Sigmoid colon (tissue), 7 donors: ENCODE measurements around the gene STRIP2. TPM values are rescaled to one million over a fixed set of nuclear protein-coding genes. Genes with fewer than 3 reads are reported as not detected.

ENCODE experiments used
- DNase-seq: peaks from one replicate; pipeline ENCODE4 v3.0.0-alpha.2; 2019
- H3K27ac ChIP-seq, 4 donors: fragments of 200-600 bp; sonication (generic); one replicate each; pipeline ENCODE4 v1.5.1; 2016 to 2019; ENCODE audit warnings: mild to moderate bottlenecking in 1 of 4
- H3K27me3 ChIP-seq, 3 donors: fragments of 200-600 bp; sonication (generic); one replicate each; pipeline ENCODE4 v1.5.1; 2019; ENCODE audit warnings: mild to moderate bottlenecking in 1 of 3
- H3K36me3 ChIP-seq, 4 donors: fragments of 200-600 bp; sonication (generic); one replicate each; pipeline ENCODE4 v1.5.1; 2016 to 2019
- H3K4me1 ChIP-seq, 4 donors: fragments of 200-600 bp; sonication (generic); one replicate each; pipeline ENCODE4 v1.5.1; 2017 to 2019
- H3K4me3 ChIP-seq, 4 donors: fragments of 200-600 bp; sonication (generic); one replicate each; pipeline ENCODE4 v1.5.1; 2017 to 2019; ENCODE audit warnings: mild to moderate bottlenecking in 2 of 4, moderate library complexity in 1 of 4
- H3K9me3 ChIP-seq, 4 donors: fragments of 200-600 bp in 3 of 4; sonication (generic) in 3 of 4; one replicate each; pipeline versions ENCODE4 v1.5.1 to v1.6.1; 2013 to 2019
- EP300 ChIP-seq, 4 donors: sonication (generic); formaldehyde crosslinking; IDR thresholded peaks; one replicate each; pipeline ENCODE4 v1.6.1; 2017; ENCODE audit warnings: antibody characterized with exemption in 4 of 4
- POLR2A ChIP-seq, 2 donors: fragments of 450-650 bp; IDR thresholded peaks; one replicate each; pipeline ENCODE4 v1.6.1; 2016; ENCODE audit warnings: antibody characterized with exemption in 2 of 2, mild to moderate bottlenecking in 2 of 2, moderate library complexity in 2 of 2
- POLR2AphosphoS5 ChIP-seq, 4 donors: sonication (generic); formaldehyde crosslinking; IDR thresholded peaks; one replicate each; pipeline ENCODE4 v1.6.1; 2017; ENCODE audit warnings: antibody characterized with exemption in 4 of 4
- WGBS, 2 donors: extraction: QIAGEN DNeasy Blood & Tissue Kit; methylation state at CpG; one replicate each; pipeline ENCODE4 v1.1.7; 2013; 5-methylcytosine and 5-hydroxymethylcytosine counted together
- intact Hi-C: fragments of 100-400 bp; cut with DNase I; formaldehyde crosslinking; loops from one replicate; pipeline ENCODE4 v1.15.1; 2023
- polyA plus RNA-seq, 3 donors: library from polyadenylated mRNA; stranded (reverse); fragments of 200-250 nt; gene quantifications; one replicate each; pipeline ENCODE4 v1.2.3, GENCODE V29; 2013
- total RNA-seq, 4 donors: library from RNA; depleted of rRNA; stranded (reverse); fragments of >200 nt; gene quantifications; one replicate each; pipeline ENCODE4 v1.1.0, GENCODE V29; 2016
- TF ChIP-seq, protein P1 (sequence below), 4 experiments: fragments of 450-650 bp in 3 of 4; fragments of 200-600 bp in 1 of 4; IDR thresholded peaks; one replicate each; pipeline ENCODE4 v1.5.1; 2016 to 2019; ENCODE audit warnings: antibody characterized with exemption in 4 of 4, mild to moderate bottlenecking in 3 of 4, moderate library complexity in 2 of 4
- donor health status: healthy with polysubstance abuse.
- donor health status: Bipolar disorder and iron deficiency.
- donor health status: healthy.

The STRIP2 gene
- total and polyA plus RNA-seq, 7 donors, result 0.49 to 4.4 (median 1.0) TPM; not detected in 1

GRCh38 chr7:129466796-129467195 is 32.6 kb downstream of the STRIP2 start:
- intact Hi-C loops, result no loop called here

GRCh38 chr7:129468087-129468486 is 33.9 kb downstream of the STRIP2 start:
- Histone ChIP-seq H3K36me3 (no peaks in the 10 kb centered on the region), H3K27me3 (no peaks in the 10 kb centered on the region), H3K4me3 (no peak overlapping the region), H3K9me3 (no peaks in the 10 kb centered on the region), H3K4me1 (no peaks in the 10 kb centered on the region), H3K27ac (no peak overlapping the region)
- TF ChIP-seq POLR2AphosphoS5 (IDR thresholded peaks at IDR 0.05) (no peak), EP300 (IDR thresholded peaks at IDR 0.05) (no peak), POLR2A (IDR thresholded peaks at IDR 0.05) (no peak)
- TF ChIP-seq, protein P1, sequence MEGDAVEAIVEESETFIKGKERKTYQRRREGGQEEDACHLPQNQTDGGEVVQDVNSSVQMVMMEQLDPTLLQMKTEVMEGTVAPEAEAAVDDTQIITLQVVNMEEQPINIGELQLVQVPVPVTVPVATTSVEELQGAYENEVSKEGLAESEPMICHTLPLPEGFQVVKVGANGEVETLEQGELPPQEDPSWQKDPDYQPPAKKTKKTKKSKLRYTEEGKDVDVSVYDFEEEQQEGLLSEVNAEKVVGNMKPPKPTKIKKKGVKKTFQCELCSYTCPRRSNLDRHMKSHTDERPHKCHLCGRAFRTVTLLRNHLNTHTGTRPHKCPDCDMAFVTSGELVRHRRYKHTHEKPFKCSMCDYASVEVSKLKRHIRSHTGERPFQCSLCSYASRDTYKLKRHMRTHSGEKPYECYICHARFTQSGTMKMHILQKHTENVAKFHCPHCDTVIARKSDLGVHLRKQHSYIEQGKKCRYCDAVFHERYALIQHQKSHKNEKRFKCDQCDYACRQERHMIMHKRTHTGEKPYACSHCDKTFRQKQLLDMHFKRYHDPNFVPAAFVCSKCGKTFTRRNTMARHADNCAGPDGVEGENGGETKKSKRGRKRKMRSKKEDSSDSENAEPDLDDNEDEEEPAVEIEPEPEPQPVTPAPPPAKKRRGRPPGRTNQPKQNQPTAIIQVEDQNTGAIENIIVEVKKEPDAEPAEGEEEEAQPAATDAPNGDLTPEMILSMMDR (IDR thresholded peaks at IDR 0.05), result no peak
- intact Hi-C loops, result no loop called here
- no peak for DNase-seq
- 91 to 97% methylated on average over 1 of the region's 1 CpG for WGBS, 2 donors

More at GRCh38 chr7:129466796-129467195, 32.6 kb downstream of the STRIP2 start:
- H3K27ac ChIP-seq, result no peak overlapping the region
- no peaks in the 10 kb centered on the region for H3K9me3 ChIP-seq
- no peaks in the 10 kb centered on the region for H3K4me1 ChIP-seq
- 91 to 92% methylated on average over 3 of the region's 3 CpGs for WGBS, 2 donors
- no peak for DNase-seq
- TF ChIP-seq EP300 (IDR thresholded peaks at IDR 0.05), result no peak
- TF ChIP-seq, protein P1 (IDR thresholded peaks at IDR 0.05), result no peak
- no peak for TF ChIP-seq POLR2AphosphoS5 (IDR thresholded peaks at IDR 0.05)
- no peak for TF ChIP-seq POLR2A (IDR thresholded peaks at IDR 0.05)
- H3K4me3 ChIP-seq, result no peak overlapping the region
- no peaks in the 10 kb centered on the region for H3K27me3 ChIP-seq
- H3K36me3 ChIP-seq, result no peaks in the 10 kb centered on the region

DNA sequence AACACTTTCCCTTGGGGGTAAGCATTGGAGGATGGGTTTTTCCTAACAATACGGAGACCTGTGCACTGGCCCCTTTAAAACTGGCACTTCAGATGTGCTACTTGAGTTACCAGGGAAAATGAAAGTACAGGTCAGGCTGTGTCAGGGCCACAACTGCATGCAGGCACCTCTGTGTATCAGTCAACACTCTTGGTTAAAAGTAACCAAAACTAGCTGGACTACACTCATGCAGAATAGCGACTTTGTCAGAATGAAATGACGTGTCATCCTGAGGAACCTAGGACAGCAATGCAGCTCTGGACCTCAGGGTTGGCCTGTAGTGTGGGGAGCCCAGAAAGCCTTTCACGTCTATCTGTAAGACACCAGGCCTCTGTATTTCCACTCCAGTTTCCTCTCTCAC is 34.3 kb downstream of the STRIP2 start:
- Histone ChIP-seq H3K27me3 (no peaks in the 10 kb centered on the region), H3K9me3 (no peaks in the 10 kb centered on the region), H3K36me3 (no peaks in the 10 kb centered on the region), H3K4me3 (no peak overlapping the region), H3K4me1 (no peaks in the 10 kb centered on the region), H3K27ac (no peak overlapping the region)
- no peak for DNase-seq
- WGBS, 2 donors, result 83 to 92% methylated on average over 4 of the region's 4 CpGs
- intact Hi-C loops, result no loop called here
- TF ChIP-seq, protein P1 (IDR thresholded peaks at IDR 0.05), result no peak
- no peak for TF ChIP-seq EP300 (IDR thresholded peaks at IDR 0.05)
- TF ChIP-seq POLR2AphosphoS5 (IDR thresholded peaks at IDR 0.05), result no peak
- no peak for TF ChIP-seq POLR2A (IDR thresholded peaks at IDR 0.05)

GRCh38 chr7:129469930-129470329 is 35.7 kb downstream of the STRIP2 start:
- Histone ChIP-seq H3K27ac (no peak overlapping the region), H3K9me3 (no peaks in the 10 kb centered on the region), H3K36me3 (no peaks in the 10 kb centered on the region), H3K27me3 (no peaks in the 10 kb centered on the region), H3K4me1 (no peaks in the 10 kb centered on the region), H3K4me3 (no peak overlapping the region)
- DNase-seq, result no peak
- TF ChIP-seq POLR2AphosphoS5 (IDR thresholded peaks at IDR 0.05), result no peak
- TF ChIP-seq, protein P1 (IDR thresholded peaks at IDR 0.05), result no peak
- TF ChIP-seq EP300 (IDR thresholded peaks at IDR 0.05), result no peak
- no peak for TF ChIP-seq POLR2A (IDR thresholded peaks at IDR 0.05)
- intact Hi-C loops, result loop anchor here (5.0 kb wide), 1 partner anchor 248 kb away; no protein-coding TSS in a partner anchor

- no peaks in the 10 kb centered on the region for H3K4me1 ChIP-seq
- no peak for TF ChIP-seq POLR2AphosphoS5 (IDR thresholded peaks at IDR 0.05)
- H3K27ac ChIP-seq, result no peak overlapping the region
- WGBS, 2 donors, result 95 to 96% methylated on average over 1 of the region's 1 CpG
- H3K36me3 ChIP-seq, result no peaks in the 10 kb centered on the region
- DNase-seq, result no peak
- H3K4me3 ChIP-seq, result no peak overlapping the region
- intact Hi-C loops, result loop anchor here (5.0 kb wide), 1 partner anchor 248 kb away; no protein-coding TSS in a partner anchor
- H3K27me3 ChIP-seq, result no peaks in the 10 kb centered on the region
- H3K9me3 ChIP-seq, result no peaks in the 10 kb centered on the region
Measured at GRCh38 chr7:129470411-129470810, 36.2 kb downstream of the STRIP2 start.
